Hepatocyte (in vitro differentiated cells): Measurements from ENCODE around the gene CHAC1.

Source experiments
- EZH2 ChIP-seq: fragments of 200-600 bp; sonication (generic); IDR thresholded peaks from 2 replicates; pipeline ENCODE4 v1.6.1; 2016; ENCODE audit warnings: antibody characterized with exemption, mild to moderate bottlenecking, borderline replicate concordance
- TF ChIP-seq, protein P1 (sequence below): fragments of 200-600 bp; sonication (generic); IDR thresholded peaks from 2 replicates; pipeline ENCODE4 v1.5.1; 2016; ENCODE audit warnings: antibody characterized with exemption, mild to moderate bottlenecking; ENCODE audit not compliant: poor library complexity

GRCh38 chr15:40952301-40952900, 870 bp upstream of the CHAC1 start:
- TF ChIP-seq, protein P1, sequence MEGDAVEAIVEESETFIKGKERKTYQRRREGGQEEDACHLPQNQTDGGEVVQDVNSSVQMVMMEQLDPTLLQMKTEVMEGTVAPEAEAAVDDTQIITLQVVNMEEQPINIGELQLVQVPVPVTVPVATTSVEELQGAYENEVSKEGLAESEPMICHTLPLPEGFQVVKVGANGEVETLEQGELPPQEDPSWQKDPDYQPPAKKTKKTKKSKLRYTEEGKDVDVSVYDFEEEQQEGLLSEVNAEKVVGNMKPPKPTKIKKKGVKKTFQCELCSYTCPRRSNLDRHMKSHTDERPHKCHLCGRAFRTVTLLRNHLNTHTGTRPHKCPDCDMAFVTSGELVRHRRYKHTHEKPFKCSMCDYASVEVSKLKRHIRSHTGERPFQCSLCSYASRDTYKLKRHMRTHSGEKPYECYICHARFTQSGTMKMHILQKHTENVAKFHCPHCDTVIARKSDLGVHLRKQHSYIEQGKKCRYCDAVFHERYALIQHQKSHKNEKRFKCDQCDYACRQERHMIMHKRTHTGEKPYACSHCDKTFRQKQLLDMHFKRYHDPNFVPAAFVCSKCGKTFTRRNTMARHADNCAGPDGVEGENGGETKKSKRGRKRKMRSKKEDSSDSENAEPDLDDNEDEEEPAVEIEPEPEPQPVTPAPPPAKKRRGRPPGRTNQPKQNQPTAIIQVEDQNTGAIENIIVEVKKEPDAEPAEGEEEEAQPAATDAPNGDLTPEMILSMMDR: no peak
- no peak for TF ChIP-seq EZH2
